Progenitor cell of endocrine pancreas (in vitro differentiated cells): ENCODE data around the gene MPPED1. TPM values are rescaled to one million over a fixed set of nuclear protein-coding genes. Genes with fewer than 3 reads are reported as not detected.

Experiments used
- DNase-seq: peaks from one replicate; pipeline ENCODE4 v3.0.0; 2021; ENCODE audit warnings: low spot score; ENCODE audit not compliant: unreplicated experiment
- H3K27ac Mint-ChIP-seq: 2 replicates; pipeline ENCODE4 v1.8.0; 2021; ENCODE audit warnings: mild to moderate bottlenecking, moderate library complexity, mixed read lengths
- H3K27me3 Mint-ChIP-seq: 2 replicates; pipeline ENCODE4 v1.8.0; 2021; ENCODE audit warnings: mixed read lengths
- H3K36me3 Mint-ChIP-seq: 2 replicates; pipeline ENCODE4 v1.8.0; 2022; ENCODE audit warnings: mixed read lengths; ENCODE audit not compliant: insufficient read depth
- H3K4me1 Mint-ChIP-seq: 2 replicates; pipeline ENCODE4 v1.8.0; 2021; ENCODE audit warnings: low read depth, mixed read lengths
- H3K4me3 Mint-ChIP-seq: 2 replicates; pipeline ENCODE4 v1.8.0; 2021; ENCODE audit warnings: low read depth, mild to moderate bottlenecking, moderate library complexity, mixed read lengths
- H3K9me3 Mint-ChIP-seq: 2 replicates; pipeline ENCODE4 v1.8.0; 2021; ENCODE audit warnings: low read depth, mixed read lengths
- total RNA-seq: library from RNA; stranded (reverse); gene quantifications from 2 replicates; pipeline ENCODE4 v1.2.1, GENCODE V29; 2021
- TF ChIP-seq, protein P1 (sequence below): fragments of 200-600 bp; sonication (generic); IDR thresholded peaks from one replicate; pipeline ENCODE4 v1.5.0; 2021; ENCODE audit warnings: antibody characterized with exemption, mild to moderate bottlenecking; ENCODE audit not compliant: unreplicated experiment

Gene MPPED1
- total RNA-seq, 1 donor from 2014 or later: 0.96 TPM

- TF ChIP-seq, protein P1, sequence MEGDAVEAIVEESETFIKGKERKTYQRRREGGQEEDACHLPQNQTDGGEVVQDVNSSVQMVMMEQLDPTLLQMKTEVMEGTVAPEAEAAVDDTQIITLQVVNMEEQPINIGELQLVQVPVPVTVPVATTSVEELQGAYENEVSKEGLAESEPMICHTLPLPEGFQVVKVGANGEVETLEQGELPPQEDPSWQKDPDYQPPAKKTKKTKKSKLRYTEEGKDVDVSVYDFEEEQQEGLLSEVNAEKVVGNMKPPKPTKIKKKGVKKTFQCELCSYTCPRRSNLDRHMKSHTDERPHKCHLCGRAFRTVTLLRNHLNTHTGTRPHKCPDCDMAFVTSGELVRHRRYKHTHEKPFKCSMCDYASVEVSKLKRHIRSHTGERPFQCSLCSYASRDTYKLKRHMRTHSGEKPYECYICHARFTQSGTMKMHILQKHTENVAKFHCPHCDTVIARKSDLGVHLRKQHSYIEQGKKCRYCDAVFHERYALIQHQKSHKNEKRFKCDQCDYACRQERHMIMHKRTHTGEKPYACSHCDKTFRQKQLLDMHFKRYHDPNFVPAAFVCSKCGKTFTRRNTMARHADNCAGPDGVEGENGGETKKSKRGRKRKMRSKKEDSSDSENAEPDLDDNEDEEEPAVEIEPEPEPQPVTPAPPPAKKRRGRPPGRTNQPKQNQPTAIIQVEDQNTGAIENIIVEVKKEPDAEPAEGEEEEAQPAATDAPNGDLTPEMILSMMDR: no peak
- Mint-ChIP-seq H3K36me3 (no peaks in the 10 kb centered on the region), H3K4me1 (peaks cover 21% of the 10 kb centered on the region), H3K4me3 (no peak overlapping the region), H3K27ac (no peak overlapping the region), H3K9me3 (peaks cover 6% of the 10 kb centered on the region), H3K27me3 (peaks cover 13% of the 10 kb centered on the region)
- no peak for DNase-seq
Measured at GRCh38 chr22:43397766-43398165, 14.0 kb upstream of the MPPED1 start.

GRCh38 chr22:43398246-43398645, 13.6 kb upstream of the MPPED1 start:
- H3K4me1 Mint-ChIP-seq: peaks cover 18% of the 10 kb centered on the region
- peaks cover 6% of the 10 kb centered on the region for H3K9me3 Mint-ChIP-seq
- no peaks in the 10 kb centered on the region for H3K36me3 Mint-ChIP-seq
- peaks cover 13% of the 10 kb centered on the region for H3K27me3 Mint-ChIP-seq
- DNase-seq: no peak
- TF ChIP-seq, protein P1: no peak
- H3K4me3 Mint-ChIP-seq: no peak overlapping the region
- no peak overlapping the region for H3K27ac Mint-ChIP-seq

DNA sequence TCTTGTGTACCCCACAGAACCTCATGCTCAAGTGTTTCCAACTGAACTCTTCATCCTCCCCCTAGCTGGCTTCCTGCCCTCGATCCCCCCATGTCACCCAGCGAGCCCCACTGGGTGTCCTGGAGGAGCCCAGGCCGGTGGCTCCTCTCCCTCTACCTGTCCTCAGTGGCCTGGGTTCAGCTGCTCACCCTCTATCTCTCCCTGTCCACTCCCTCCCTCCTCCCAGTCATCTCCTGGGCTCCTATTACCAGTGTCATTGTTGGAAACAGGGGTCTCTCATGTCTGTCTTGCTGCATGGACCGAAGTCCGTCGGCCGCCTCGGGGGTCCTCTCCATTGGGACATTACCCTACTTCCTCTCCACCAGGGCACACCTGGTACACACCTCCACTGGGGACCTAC, 12.9 kb upstream of the MPPED1 start:
- H3K4me1 Mint-ChIP-seq: peaks cover 12% of the 10 kb centered on the region
- peaks cover 13% of the 10 kb centered on the region for H3K27me3 Mint-ChIP-seq
- peaks cover under 1% of the 10 kb centered on the region for H3K9me3 Mint-ChIP-seq
- H3K36me3 Mint-ChIP-seq: no peaks in the 10 kb centered on the region
- TF ChIP-seq, protein P1: no peak
- DNase-seq: no peak
- no peak overlapping the region for H3K4me3 Mint-ChIP-seq
- no peak overlapping the region for H3K27ac Mint-ChIP-seq

- Mint-ChIP-seq H3K36me3 (no peaks in the 10 kb centered on the region), H3K9me3 (no peaks in the 10 kb centered on the region), H3K4me3 (no peak overlapping the region), H3K4me1 (peaks cover 11% of the 10 kb centered on the region), H3K27me3 (peaks cover 13% of the 10 kb centered on the region), H3K27ac (no peak overlapping the region)
- TF ChIP-seq, protein P1: no peak
- DNase-seq: no peak
Measured at GRCh38 chr22:43399338-43399979, 12.4 kb upstream of the MPPED1 start.

- no peak for DNase-seq
- H3K9me3 Mint-ChIP-seq: no peaks in the 10 kb centered on the region
- H3K27me3 Mint-ChIP-seq: peaks cover 13% of the 10 kb centered on the region
- no peaks in the 10 kb centered on the region for H3K36me3 Mint-ChIP-seq
- H3K4me1 Mint-ChIP-seq: peaks cover 11% of the 10 kb centered on the region
- no peak overlapping the region for H3K27ac Mint-ChIP-seq
- TF ChIP-seq, protein P1: no peak
- no peak overlapping the region for H3K4me3 Mint-ChIP-seq
Measured at GRCh38 chr22:43399980-43400358, 11.8 kb upstream of the MPPED1 start.
